Loucy (cell line): ENCODE measurements around the gene FAM186B.

Source experiments
- H2AFZ ChIP-seq: fragments of 200-600 bp; sonication (generic); 2 replicates; pipeline ENCODE4 v1.6.0; 2016; ENCODE audit warnings: antibody characterized with exemption, mild to moderate bottlenecking, low read length, moderate library complexity
- H3F3A ChIP-seq: fragments of 200-600 bp; 2 replicates; pipeline ENCODE4 v1.6.0; 2016; ENCODE audit warnings: antibody characterized with exemption, low read depth, mild to moderate bottlenecking
- H3K27me3 ChIP-seq: fragments of 200-600 bp; sonication (generic); 2 replicates; pipeline ENCODE4 v1.6.1; 2014; ENCODE audit warnings: low read length, mild to moderate bottlenecking; ENCODE audit not compliant: insufficient read depth, poor library complexity, severe bottlenecking
- H3K36me3 ChIP-seq: fragments of 200-600 bp; sonication (generic); 2 replicates; pipeline ENCODE4 v1.6.1; 2016; ENCODE audit warnings: low read length; ENCODE audit not compliant: insufficient read depth
- H3K4me1 ChIP-seq: fragments of 200-600 bp; sonication (generic); 2 replicates; pipeline ENCODE4 v1.5.1; 2014; ENCODE audit warnings: low read length, mild to moderate bottlenecking; ENCODE audit not compliant: insufficient read depth, poor library complexity, severe bottlenecking
- H3K4me2 ChIP-seq: fragments of 200-600 bp; sonication (generic); 2 replicates; pipeline ENCODE4 v1.6.0; 2014; ENCODE audit warnings: antibody characterized with exemption, low read length, low read depth, mild to moderate bottlenecking; ENCODE audit not compliant: poor library complexity, severe bottlenecking
- H3K4me3 ChIP-seq: fragments of 200-600 bp; sonication (generic); 2 replicates; pipeline ENCODE4 v1.5.1; 2014; ENCODE audit warnings: low read length, mild to moderate bottlenecking, mixed read lengths; ENCODE audit not compliant: poor library complexity, severe bottlenecking
- H3K79me2 ChIP-seq: fragments of 200-600 bp; sonication (generic); 2 replicates; pipeline ENCODE4 v1.6.1; 2014; ENCODE audit warnings: low read length; ENCODE audit not compliant: insufficient read depth
- H3K9ac ChIP-seq: fragments of 200-600 bp; sonication (generic); 2 replicates; pipeline ENCODE4 v1.6.0; 2014; ENCODE audit warnings: mild to moderate bottlenecking, low read depth, low read length, moderate library complexity; ENCODE audit not compliant: poor library complexity, severe bottlenecking
- H3K9me2 ChIP-seq: fragments of 200-600 bp; sonication (generic); replicated peaks from 2 replicates; pipeline ENCODE4 v1.6.1; 2016; ENCODE audit warnings: low read depth, low read length, mixed read lengths
- H3K9me3 ChIP-seq: fragments of 200-600 bp; sonication (generic); 2 replicates; pipeline ENCODE4 v1.6.1; 2014; ENCODE audit warnings: mild to moderate bottlenecking, antibody characterized with exemption, low read length, low read depth; ENCODE audit not compliant: insufficient read depth
- H4K20me1 ChIP-seq: fragments of 200-600 bp; sonication (generic); 2 replicates; pipeline ENCODE4 v1.6.0; 2014; ENCODE audit warnings: antibody characterized with exemption, low read length, mild to moderate bottlenecking; ENCODE audit not compliant: insufficient read depth, poor library complexity, severe bottlenecking
- EZH2phosphoT487 ChIP-seq: fragments of 200-600 bp; IDR thresholded peaks from 2 replicates; pipeline ENCODE4 v1.6.1; 2018; ENCODE audit warnings: antibody characterized with exemption, mild to moderate bottlenecking, moderate library complexity, borderline replicate concordance
- TF ChIP-seq, protein P1 (sequence below): fragments of 200-600 bp; sonication (generic); conservative IDR thresholded peaks from 2 replicates; pipeline ENCODE4 v1.5.1; 2014; ENCODE audit warnings: mild to moderate bottlenecking, antibody characterized with exemption, low read length

FAM186B gene

DNA sequence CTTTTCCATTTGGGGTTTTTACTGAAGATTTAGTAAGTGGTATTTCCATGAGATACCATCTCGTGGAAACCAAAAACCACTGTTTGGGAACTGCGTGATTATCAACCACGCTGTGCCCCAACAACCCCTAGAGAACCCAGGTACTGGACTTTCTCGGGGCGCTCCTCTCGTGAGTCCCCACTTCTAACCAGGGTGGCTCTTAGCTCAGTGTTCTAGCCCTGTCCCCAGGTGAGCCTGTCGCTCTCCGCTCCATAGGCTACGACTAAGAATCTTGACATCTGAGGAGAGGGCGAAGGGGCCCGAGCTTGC lies 38.2 kb downstream of the FAM186B start:
- Histone ChIP-seq H3K9me2 (no peaks in the 10 kb centered on the region), H3K27me3 (no peaks in the 10 kb centered on the region), H3K9me3 (no peaks in the 10 kb centered on the region), H3K9ac (peak overlapping the region; percentile 97), H3K36me3 (peaks cover 16% of the 10 kb centered on the region), H2AFZ (peak overlapping the region; percentile 100), H3K4me2 (peak overlapping the region; percentile 100), H3K4me3 (peak overlapping the region; percentile 100), H4K20me1 (peaks cover 24% of the 10 kb centered on the region), H3K4me1 (peaks cover 55% of the 10 kb centered on the region), H3K79me2 (peaks cover 59% of the 10 kb centered on the region), H3F3A (no peaks in the 10 kb centered on the region)
- TF ChIP-seq EZH2phosphoT487 = no peak
- TF ChIP-seq, protein P1, sequence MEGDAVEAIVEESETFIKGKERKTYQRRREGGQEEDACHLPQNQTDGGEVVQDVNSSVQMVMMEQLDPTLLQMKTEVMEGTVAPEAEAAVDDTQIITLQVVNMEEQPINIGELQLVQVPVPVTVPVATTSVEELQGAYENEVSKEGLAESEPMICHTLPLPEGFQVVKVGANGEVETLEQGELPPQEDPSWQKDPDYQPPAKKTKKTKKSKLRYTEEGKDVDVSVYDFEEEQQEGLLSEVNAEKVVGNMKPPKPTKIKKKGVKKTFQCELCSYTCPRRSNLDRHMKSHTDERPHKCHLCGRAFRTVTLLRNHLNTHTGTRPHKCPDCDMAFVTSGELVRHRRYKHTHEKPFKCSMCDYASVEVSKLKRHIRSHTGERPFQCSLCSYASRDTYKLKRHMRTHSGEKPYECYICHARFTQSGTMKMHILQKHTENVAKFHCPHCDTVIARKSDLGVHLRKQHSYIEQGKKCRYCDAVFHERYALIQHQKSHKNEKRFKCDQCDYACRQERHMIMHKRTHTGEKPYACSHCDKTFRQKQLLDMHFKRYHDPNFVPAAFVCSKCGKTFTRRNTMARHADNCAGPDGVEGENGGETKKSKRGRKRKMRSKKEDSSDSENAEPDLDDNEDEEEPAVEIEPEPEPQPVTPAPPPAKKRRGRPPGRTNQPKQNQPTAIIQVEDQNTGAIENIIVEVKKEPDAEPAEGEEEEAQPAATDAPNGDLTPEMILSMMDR = no peak

GRCh38 chr12:49566361-49566760 lies 39.1 kb downstream of the FAM186B start:
- no peak overlapping the region for H2AFZ ChIP-seq
- TF ChIP-seq, protein P1 = no peak
- no peak for TF ChIP-seq EZH2phosphoT487
- H3K4me3 ChIP-seq = peak overlapping the region; percentile 100
- peaks cover 24% of the 10 kb centered on the region for H4K20me1 ChIP-seq
- H3K79me2 ChIP-seq = peaks cover 59% of the 10 kb centered on the region
- H3K9me2 ChIP-seq = no peaks in the 10 kb centered on the region
- H3K9ac ChIP-seq = peak overlapping the region; percentile 97
- peak overlapping the region; percentile 100 for H3K4me2 ChIP-seq
- peaks cover 21% of the 10 kb centered on the region for H3K36me3 ChIP-seq
- H3K4me1 ChIP-seq = peaks cover 55% of the 10 kb centered on the region
- H3K9me3 ChIP-seq = no peaks in the 10 kb centered on the region
- no peaks in the 10 kb centered on the region for H3F3A ChIP-seq
- H3K27me3 ChIP-seq = no peaks in the 10 kb centered on the region

GRCh38 chr12:49565406-49566265 lies 39.8 kb downstream of the FAM186B start:
- peak overlapping the region; percentile 100 for H3K4me3 ChIP-seq
- H3K9me3 ChIP-seq = no peaks in the 10 kb centered on the region
- H3F3A ChIP-seq = no peaks in the 10 kb centered on the region
- H3K4me1 ChIP-seq = peaks cover 49% of the 10 kb centered on the region
- no peaks in the 10 kb centered on the region for H3K27me3 ChIP-seq
- H4K20me1 ChIP-seq = peaks cover 24% of the 10 kb centered on the region
- H3K9me2 ChIP-seq = no peaks in the 10 kb centered on the region
- H3K36me3 ChIP-seq = peaks cover 22% of the 10 kb centered on the region
- H3K9ac ChIP-seq = peak overlapping the region; percentile 97
- H3K4me2 ChIP-seq = peak overlapping the region; percentile 100
- TF ChIP-seq, protein P1 = no peak; the same call in 1 of the 2 replicates
- no peak for TF ChIP-seq EZH2phosphoT487
- H2AFZ ChIP-seq = no peak overlapping the region
- H3K79me2 ChIP-seq = peaks cover 53% of the 10 kb centered on the region
